G401.6 (cell line): ENCODE measurements around the gene OR6C1.
"Not testable (repeated sequence)": the region's sequence is repeated elsewhere in the genome, so short reads cannot be mapped to it uniquely, and the experiment has no call there.

Source experiments
- FAIRE-seq: peaks from 2 replicates; lab custom pipeline; 2012; peaks lifted over from hg19 to GRCh38; lab: Jason Lieb, UNC

Gene OR6C1

DNA sequence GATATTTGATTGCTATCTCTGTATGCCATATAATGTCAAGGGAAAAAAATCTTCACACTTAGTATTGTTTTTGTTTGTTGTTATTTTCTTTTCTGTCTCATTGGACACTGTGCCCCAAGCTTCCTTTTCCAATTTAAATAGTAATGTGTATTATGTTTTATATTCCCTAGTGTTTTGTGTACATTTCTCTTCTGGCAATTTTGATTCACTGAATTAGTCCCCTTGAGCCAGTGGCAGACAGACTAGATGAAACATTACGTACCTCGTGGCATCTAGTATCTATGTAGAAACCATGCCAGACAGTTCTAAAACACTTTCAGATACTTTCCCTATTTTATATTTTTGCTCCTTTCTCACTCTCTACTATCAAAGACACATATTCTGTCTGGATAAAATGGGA is at the start of gene OR6C1:
Gene OR6C1, plus strand, starts transcription at position 301 of the 400 bp plus-strand sequence. CDS start 6,257 bp downstream, outside the sequence.
- no peak for FAIRE-seq

GRCh38 chr12:55280991-55281390 is 33.2 kb upstream of the OR6C1 start:
- no peak for FAIRE-seq

GRCh38 chr12:55289999-55290398 is 24.1 kb upstream of the OR6C1 start:
- FAIRE-seq: no peak

- FAIRE-seq: no peak
These were observed 17.7 kb upstream of the OR6C1 start, which contains the start of gene OR6C6 for GRCh38 chr12:55296469-55296868. Gene OR6C6 (minus strand): TSS chr12:55296569. CDS start chr12:55295232, 1,337 bp downstream.

DNA sequence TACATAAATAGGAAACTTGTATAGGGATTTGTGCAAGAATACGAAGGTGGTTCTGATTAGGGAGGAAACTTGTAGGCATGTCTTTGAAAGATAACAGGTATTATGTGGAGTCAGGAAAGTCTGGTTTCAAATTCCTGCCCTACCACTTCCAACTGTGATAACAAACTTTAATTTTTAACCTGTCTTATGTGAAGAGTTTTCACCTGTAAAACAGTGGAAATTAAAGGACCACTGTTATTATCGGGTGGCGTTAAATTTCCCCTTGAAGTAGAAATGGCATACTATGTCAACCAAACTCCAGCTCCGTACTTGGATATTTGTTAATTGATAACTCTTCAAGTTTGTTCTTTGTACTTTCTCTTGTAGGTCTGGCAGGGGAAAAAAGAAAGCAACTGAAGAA is 6.1 kb downstream of the OR6C1 start:
- no peak for FAIRE-seq

- FAIRE-seq: not testable (repeated sequence)
These were observed 11.7 kb downstream of the OR6C1 start for GRCh38 chr12:55325801-55326200.

GRCh38 chr12:55330446-55330845 is 16.3 kb downstream of the OR6C1 start, which contains the start of gene OR6C3:
Gene OR6C3 (plus strand): TSS chr12:55330746. CDS start chr12:55331701, 955 bp downstream.
- FAIRE-seq: no peak

GRCh38 chr12:55336002-55336401 is 21.9 kb downstream of the OR6C1 start:
- no peak for FAIRE-seq

- not testable (repeated sequence) for FAIRE-seq
These were observed 41.2 kb downstream of the OR6C1 start for GRCh38 chr12:55355338-55355737.

DNA sequence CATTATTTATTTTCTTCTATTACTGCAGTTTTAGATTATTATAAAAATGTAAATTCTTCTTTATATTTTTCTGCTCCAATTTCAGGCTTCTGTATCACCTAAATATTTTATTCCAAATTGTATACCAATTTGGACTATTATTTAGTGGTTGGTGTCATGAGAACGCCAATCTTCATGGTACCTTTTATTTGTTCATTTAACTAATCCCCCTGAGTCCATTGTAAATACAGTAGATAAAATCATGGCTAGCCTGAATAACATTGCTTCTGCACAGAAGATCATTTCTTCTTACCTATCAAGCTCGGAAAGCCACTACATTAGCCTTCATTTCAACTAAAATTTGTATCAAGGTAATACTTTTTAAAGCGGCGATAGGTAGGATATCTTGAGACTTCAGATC is 48.5 kb downstream of the OR6C1 start, which contains the start of gene OR6C75:
Gene OR6C75, plus strand, starts transcription at position 301 of the 400 bp plus-strand sequence. CDS start 2,136 bp downstream, outside the sequence.
- FAIRE-seq: no peak

DNA sequence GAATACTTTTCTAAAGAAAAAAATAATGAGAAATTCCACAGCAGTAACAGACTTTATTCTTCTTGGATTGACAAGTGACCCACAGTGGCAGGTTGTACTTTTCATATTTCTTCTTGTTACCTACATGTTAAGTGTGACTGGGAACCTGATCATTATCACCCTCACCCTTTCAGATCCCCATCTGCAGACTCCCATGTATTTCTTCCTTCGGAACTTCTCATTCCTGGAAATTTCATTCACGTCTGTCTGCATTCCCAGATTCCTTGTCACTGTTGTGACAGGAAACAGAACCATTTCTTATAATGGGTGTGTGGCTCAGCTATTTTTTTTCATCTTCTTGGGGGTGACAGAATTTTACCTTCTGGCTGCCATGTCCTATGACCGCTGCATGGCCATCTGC is 50.9 kb downstream of the OR6C1 start:
- FAIRE-seq: no peak
